Measurements from ENCODE around the gene TRAK2.
"Not testable (repeated sequence)": the region's sequence is repeated elsewhere in the genome, so short reads cannot be mapped to it uniquely, and the experiment has no call there.

Gene TRAK2

GRCh38 chr2:201413143-201413542, 38.1 kb downstream of the TRAK2 start:
- DNase-seq = no peak

GRCh38 chr2:201411421-201411820, 39.8 kb downstream of the TRAK2 start:
- no peak for DNase-seq

- DNase-seq = no peak
Measured at GRCh38 chr2:201408931-201409330, 42.3 kb downstream of the TRAK2 start.

GRCh38 chr2:201407265-201407664, 44.0 kb downstream of the TRAK2 start:
- no peak for DNase-seq

GRCh38 chr2:201406077-201406662, 45.1 kb downstream of the TRAK2 start:
- DNase-seq = no peak

- DNase-seq = no peak
Measured at GRCh38 chr2:201404699-201405280, 46.5 kb downstream of the TRAK2 start.

- DNase-seq = no peak
Measured at GRCh38 chr2:201403880-201404279, 47.4 kb downstream of the TRAK2 start.

- DNase-seq = no peak
Measured at GRCh38 chr2:201402651-201403562, 48.4 kb downstream of the TRAK2 start.

- no peak for DNase-seq
Measured at GRCh38 chr2:201401815-201402214, 49.4 kb downstream of the TRAK2 start.

GRCh38 chr2:201396595-201396994, 54.7 kb downstream of the TRAK2 start:
- no peak for DNase-seq

GRCh38 chr2:201383136-201383535, 68.1 kb downstream of the TRAK2 start:
- DNase-seq = no peak

GRCh38 chr2:201378496-201379397, 72.5 kb downstream of the TRAK2 start:
- DNase-seq = no peak

- no peak for DNase-seq
Measured at GRCh38 chr2:201377218-201377617, 74.0 kb downstream of the TRAK2 start.

GRCh38 chr2:201369775-201370174, 81.5 kb downstream of the TRAK2 start:
- no peak for DNase-seq

- not testable (repeated sequence) for DNase-seq
Measured at GRCh38 chr2:201369318-201369717, 81.9 kb downstream of the TRAK2 start.

GRCh38 chr2:201366146-201366545, 85.1 kb downstream of the TRAK2 start:
- no peak for DNase-seq

GRCh38 chr2:201363857-201364560, 87.2 kb downstream of the TRAK2 start:
- peak; percentile 35 for DNase-seq

- no peak for DNase-seq
Measured at GRCh38 chr2:201362396-201362795, 88.9 kb downstream of the TRAK2 start.

GRCh38 chr2:201361078-201361733, 90.1 kb downstream of the TRAK2 start:
- DNase-seq = no peak

- DNase-seq = no peak
Measured at GRCh38 chr2:201360256-201360655, 91.0 kb downstream of the TRAK2 start.

GRCh38 chr2:201358684-201359083, 92.6 kb downstream of the TRAK2 start:
- no peak for DNase-seq

GRCh38 chr2:201357221-201357620, 94.0 kb downstream of the TRAK2 start, which contains the start of gene FLACC1:
TSS of gene FLACC1 (minus strand) at chr2:201357345. CDS start at chr2:201351404, 5,941 bp downstream.
- no peak for DNase-seq

Measured in NCI-H774 (cell line).